ENCODE data around the gene SPAG5. TPM values are rescaled to one million over a fixed set of nuclear protein-coding genes. Genes with fewer than 3 reads are reported as not detected.
A peak's percentile ranks its signal among the peaks of the same experiment; 100 is the strongest.

Gene SPAG5, protein sequence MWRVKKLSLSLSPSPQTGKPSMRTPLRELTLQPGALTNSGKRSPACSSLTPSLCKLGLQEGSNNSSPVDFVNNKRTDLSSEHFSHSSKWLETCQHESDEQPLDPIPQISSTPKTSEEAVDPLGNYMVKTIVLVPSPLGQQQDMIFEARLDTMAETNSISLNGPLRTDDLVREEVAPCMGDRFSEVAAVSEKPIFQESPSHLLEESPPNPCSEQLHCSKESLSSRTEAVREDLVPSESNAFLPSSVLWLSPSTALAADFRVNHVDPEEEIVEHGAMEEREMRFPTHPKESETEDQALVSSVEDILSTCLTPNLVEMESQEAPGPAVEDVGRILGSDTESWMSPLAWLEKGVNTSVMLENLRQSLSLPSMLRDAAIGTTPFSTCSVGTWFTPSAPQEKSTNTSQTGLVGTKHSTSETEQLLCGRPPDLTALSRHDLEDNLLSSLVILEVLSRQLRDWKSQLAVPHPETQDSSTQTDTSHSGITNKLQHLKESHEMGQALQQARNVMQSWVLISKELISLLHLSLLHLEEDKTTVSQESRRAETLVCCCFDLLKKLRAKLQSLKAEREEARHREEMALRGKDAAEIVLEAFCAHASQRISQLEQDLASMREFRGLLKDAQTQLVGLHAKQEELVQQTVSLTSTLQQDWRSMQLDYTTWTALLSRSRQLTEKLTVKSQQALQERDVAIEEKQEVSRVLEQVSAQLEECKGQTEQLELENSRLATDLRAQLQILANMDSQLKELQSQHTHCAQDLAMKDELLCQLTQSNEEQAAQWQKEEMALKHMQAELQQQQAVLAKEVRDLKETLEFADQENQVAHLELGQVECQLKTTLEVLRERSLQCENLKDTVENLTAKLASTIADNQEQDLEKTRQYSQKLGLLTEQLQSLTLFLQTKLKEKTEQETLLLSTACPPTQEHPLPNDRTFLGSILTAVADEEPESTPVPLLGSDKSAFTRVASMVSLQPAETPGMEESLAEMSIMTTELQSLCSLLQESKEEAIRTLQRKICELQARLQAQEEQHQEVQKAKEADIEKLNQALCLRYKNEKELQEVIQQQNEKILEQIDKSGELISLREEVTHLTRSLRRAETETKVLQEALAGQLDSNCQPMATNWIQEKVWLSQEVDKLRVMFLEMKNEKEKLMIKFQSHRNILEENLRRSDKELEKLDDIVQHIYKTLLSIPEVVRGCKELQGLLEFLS
- 7.5 TPM for polyA plus RNA-seq (2013)

GRCh38 chr17:28598799-28599310 lies at the start of gene SPAG5:
SPAG5 (minus strand) TSS chr17:28599025; CDS start chr17:28598946, 79 bp downstream.
- under 1% methylated on average over 35 of the region's 44 CpGs for WGBS (ENCODE audit: insufficient coverage)
- CTCF ChIA-PET, result interaction anchor here (0.7 to 4.0 kb wide), 4 partner anchors 13 to 24 kb away, joined by 3 to 32 read pairs (median 8); partner anchors contain the start of gene ALDOC

GRCh38 chr17:28646039-28646754 lies 47.4 kb upstream of the SPAG5 start:
- CTCF ChIA-PET, result interaction anchor here (0.6 to 6.3 kb wide), 9 partner anchors 8 to 105 kb away, joined by 3 to 41 read pairs (median 4); partner anchors contain the start of genes SDF2 and SUPT6H
- Histone ChIP-seq H3K9me3 (ENCODE audit: control extremely low read depth in 1 of 5, control insufficient read depth in 4 of 5, insufficient read depth in 2 of 5, low read depth in 1 of 5, low read length in 4 of 5) (no peaks in the 10 kb centered on the region), H3K4me1 (ENCODE audit: control extremely low read depth in 1 of 4, control insufficient read depth in 4 of 4, insufficient read depth in 4 of 4, low read length in 3 of 4) (peaks cover 18 to 35% (median 32%) of the 10 kb centered on the region in 4 experiments), H3K4me3 (ENCODE audit: control insufficient read depth in 1 of 7, extremely low read depth in 1 of 7, insufficient read depth in 4 of 7, low read depth in 2 of 7, low read length in 6 of 7) (peak overlapping the region in 6 of 7 experiments; percentile 20 to 98 (median 94)), H3K27ac (ENCODE audit: insufficient read depth in 1 of 2, low read depth in 1 of 2, low read length in 2 of 2, poor library complexity in 1 of 2, severe bottlenecking in 2 of 2) (peak overlapping the region; percentile 67 to 90), H3K36me3 (ENCODE audit: control insufficient read depth in 4 of 4, insufficient read depth in 4 of 4, low read length in 3 of 4) (peaks cover 11 to 40% (median 28%) of the 10 kb centered on the region in 4 experiments), H3K27me3 (replicated peaks in 2 of 5; ENCODE audit: control insufficient read depth in 4 of 5, insufficient read depth in 5 of 5, low read length in 4 of 5) (no peaks in the 10 kb centered on the region)
- POLR2A ChIA-PET, result interaction anchor here (1.0 to 4.1 kb wide), 2 partner anchors 17 to 20 kb away, joined by 6 to 31 read pairs; partner anchors contain the start of genes SDF2 and SUPT6H
- 74% methylated on average over 9 of the region's 12 CpGs for WGBS (ENCODE audit: insufficient coverage)
- no peak for DNase-seq

More at GRCh38 chr17:28598799-28599310, at the start of gene SPAG5:
- H3K9me3 ChIP-seq (ENCODE audit: control extremely low read depth in 1 of 5, control insufficient read depth in 4 of 5, insufficient read depth in 2 of 5, low read depth in 1 of 5, low read length in 4 of 5), result no peaks in the 10 kb centered on the region
- POLR2A ChIA-PET, result interaction anchor here (1.0 to 1.1 kb wide), 3 partner anchors 8 to 14 kb away, joined by 3 to 4 read pairs (median 3); no protein-coding TSS in a partner anchor
- H3K27ac ChIP-seq (ENCODE audit: insufficient read depth in 1 of 2, low read depth in 1 of 2, low read length in 2 of 2, poor library complexity in 1 of 2, severe bottlenecking in 2 of 2), result peak within 1 kb of the TSS; percentile 80 to 93
- H3K4me3 ChIP-seq (ENCODE audit: control insufficient read depth in 1 of 7, extremely low read depth in 1 of 7, insufficient read depth in 4 of 7, low read depth in 2 of 7, low read length in 6 of 7), result peak within 1 kb of the TSS; percentile 57 to 95 (median 89)
- H3K36me3 ChIP-seq (ENCODE audit: control insufficient read depth in 4 of 4, insufficient read depth in 4 of 4, low read length in 3 of 4), result peaks cover 0 to 7% (median 1%) of the 10 kb centered on the region in 4 experiments
- peak; percentile 91 to 96 (median 96) for DNase-seq
- no peaks in the 10 kb centered on the region for H3K27me3 ChIP-seq (replicated peaks in 2 of 5; ENCODE audit: control insufficient read depth in 4 of 5, insufficient read depth in 5 of 5, low read length in 4 of 5)
- peaks cover 11 to 27% (median 22%) of the 10 kb centered on the region in 4 experiments for H3K4me1 ChIP-seq (ENCODE audit: control extremely low read depth in 1 of 4, control insufficient read depth in 4 of 4, insufficient read depth in 4 of 4, low read length in 3 of 4)

- CTCF ChIA-PET, result interaction anchor here (1.0 to 6.3 kb wide), 8 partner anchors 12 to 71 kb away, joined by 3 to 41 read pairs (median 9); partner anchors contain the start of genes SDF2 and SUPT6H
These were observed 46.7 kb upstream of the SPAG5 start for GRCh38 chr17:28645576-28645939.

DNA sequence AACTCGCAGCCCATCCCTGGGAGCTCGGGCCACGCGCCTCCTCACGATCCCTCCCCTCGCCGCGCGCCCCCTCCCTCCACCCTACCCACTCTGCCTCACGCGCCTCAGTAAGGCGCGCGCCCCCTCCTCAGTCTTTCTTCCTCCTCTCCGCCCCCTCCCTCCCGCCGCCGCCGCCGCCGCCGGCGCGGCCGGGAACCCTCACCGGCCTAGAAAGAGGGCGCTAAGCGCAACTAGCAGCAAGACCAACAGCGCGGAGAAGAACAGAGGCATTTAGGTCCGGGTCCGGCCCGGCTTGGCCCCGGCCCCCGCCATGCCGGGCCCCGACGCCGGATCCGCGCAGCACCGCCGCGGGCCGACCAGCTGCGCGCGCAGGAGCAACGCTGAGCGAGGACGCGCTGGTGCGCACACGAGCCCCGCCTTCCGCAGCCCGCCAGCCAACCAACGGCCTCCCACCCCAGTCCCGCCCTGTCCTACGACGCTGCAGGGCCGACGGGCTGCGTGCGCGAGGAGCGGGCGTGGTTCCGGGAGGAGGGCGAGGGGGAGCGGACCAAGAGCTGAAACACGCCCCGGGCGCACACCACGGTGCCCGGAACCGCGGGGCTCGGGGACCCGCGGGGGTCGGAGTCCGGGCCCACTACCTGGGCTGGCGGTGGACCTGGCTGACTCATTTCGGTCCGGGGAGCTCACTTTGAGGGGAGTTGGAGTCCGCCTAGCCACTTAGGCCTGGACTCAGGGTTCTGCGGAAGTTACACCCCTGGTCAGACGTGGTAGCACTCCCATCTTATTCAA lies 46.2 kb upstream of the SPAG5 start, which contains the start of gene BLTP2:
BLTP2 (minus strand) TSS at position 372 of the 789 bp plus-strand sequence; CDS start at position 270, 102 bp downstream.
- 0% methylated on average over 46 of the region's 89 CpGs for WGBS (ENCODE audit: insufficient coverage)
- ChIA-PET POLR2A (interaction anchor here (0.6 to 4.1 kb wide), 4 partner anchors 18 to 745 kb away, joined by 3 to 31 read pairs (median 3); partner anchors contain the start of genes RPL23A, SDF2, SUPT6H and TAOK1), CTCF (interaction anchor here (0.7 to 6.3 kb wide), 8 partner anchors 12 to 33 kb away, joined by 3 to 41 read pairs (median 9); partner anchors contain the start of genes SDF2 and SUPT6H)
- Histone ChIP-seq H3K27ac (ENCODE audit: insufficient read depth in 1 of 2, low read depth in 1 of 2, low read length in 2 of 2, poor library complexity in 1 of 2, severe bottlenecking in 2 of 2) (peak within 1 kb of the TSS; percentile 61 to 90), H3K27me3 (replicated peaks in 2 of 5; ENCODE audit: control insufficient read depth in 4 of 5, insufficient read depth in 5 of 5, low read length in 4 of 5) (no peaks in the 10 kb centered on the region), H3K9me3 (ENCODE audit: control extremely low read depth in 1 of 5, control insufficient read depth in 4 of 5, insufficient read depth in 2 of 5, low read depth in 1 of 5, low read length in 4 of 5) (no peaks in the 10 kb centered on the region), H3K4me1 (ENCODE audit: control extremely low read depth in 1 of 4, control insufficient read depth in 4 of 4, insufficient read depth in 4 of 4, low read length in 3 of 4) (peaks cover 18 to 35% (median 32%) of the 10 kb centered on the region in 4 experiments), H3K36me3 (ENCODE audit: control insufficient read depth in 4 of 4, insufficient read depth in 4 of 4, low read length in 3 of 4) (peaks cover 19 to 44% (median 34%) of the 10 kb centered on the region in 4 experiments), H3K4me3 (ENCODE audit: control insufficient read depth in 1 of 7, extremely low read depth in 1 of 7, insufficient read depth in 4 of 7, low read depth in 2 of 7, low read length in 6 of 7) (peak within 1 kb of the TSS; percentile 73 to 98 (median 96))
- peak; percentile 95 to 97 (median 97) for DNase-seq

More at GRCh38 chr17:28645576-28645939, 46.7 kb upstream of the SPAG5 start:
- Histone ChIP-seq H3K27ac (ENCODE audit: insufficient read depth in 1 of 2, low read depth in 1 of 2, low read length in 2 of 2, poor library complexity in 1 of 2, severe bottlenecking in 2 of 2) (peak overlapping the region; percentile 61 to 90), H3K36me3 (ENCODE audit: control insufficient read depth in 4 of 4, insufficient read depth in 4 of 4, low read length in 3 of 4) (peaks cover 15 to 40% (median 31%) of the 10 kb centered on the region in 4 experiments), H3K27me3 (replicated peaks in 2 of 5; ENCODE audit: control insufficient read depth in 4 of 5, insufficient read depth in 5 of 5, low read length in 4 of 5) (no peaks in the 10 kb centered on the region), H3K4me3 (ENCODE audit: control insufficient read depth in 1 of 7, extremely low read depth in 1 of 7, insufficient read depth in 4 of 7, low read depth in 2 of 7, low read length in 6 of 7) (peak overlapping the region; percentile 73 to 98 (median 96)), H3K4me1 (ENCODE audit: control extremely low read depth in 1 of 4, control insufficient read depth in 4 of 4, insufficient read depth in 4 of 4, low read length in 3 of 4) (peaks cover 18 to 35% (median 32%) of the 10 kb centered on the region in 4 experiments), H3K9me3 (ENCODE audit: control extremely low read depth in 1 of 5, control insufficient read depth in 4 of 5, insufficient read depth in 2 of 5, low read depth in 1 of 5, low read length in 4 of 5) (no peaks in the 10 kb centered on the region)
- no peak for DNase-seq
- POLR2A ChIA-PET, result interaction anchor here (4.1 kb wide), 1 partner anchor 17 kb away, joined by 31 read pairs; the partner anchor contains the start of genes SDF2 and SUPT6H
- WGBS (ENCODE audit: insufficient coverage), result 23% methylated on average over 3 of the region's 8 CpGs

Measured in common myeloid progenitor, CD34-positive (primary cell).